Body of pancreas (tissue), 4 donors: ENCODE results near the gene PLEKHD1.

Source experiments
- CTCF ChIP-seq, 7 experiments: fragments of 450-650 bp in 4 of 7; fragments of 200-600 bp in 3 of 7; sonication (generic) in 3 of 7; IDR thresholded peaks; one replicate each; pipeline ENCODE4 v1.5.1; 2016 to 2019; ENCODE audit warnings: antibody characterized with exemption in 7 of 7
- POLR2A ChIP-seq, 3 donors: fragments of 450-650 bp; IDR thresholded peaks; one replicate each; pipeline ENCODE4 v1.6.1; 2016; ENCODE audit warnings: antibody characterized with exemption in 3 of 3, mild to moderate bottlenecking in 2 of 3

- TF ChIP-seq POLR2A (IDR thresholded peaks at IDR 0.05) (no peak), CTCF (IDR thresholded peaks at IDR 0.05) (no peak)
These were observed 10.6 kb upstream of the PLEKHD1 start for GRCh38 chr14:69473946-69474345.
